Mesothelial cell of epicardium (in vitro differentiated cells): ENCODE results near the gene C6orf62. TPM values are rescaled to one million over a fixed set of nuclear protein-coding genes. Genes with fewer than 3 reads are reported as not detected.
A peak's percentile ranks its signal among the peaks of the same experiment; 100 is the strongest.
"Not testable (repeated sequence)": the region's sequence is repeated elsewhere in the genome, so short reads cannot be mapped to it uniquely, and the experiment has no call there.

Source experiments
- DNase-seq, 2 experiments: peaks; one replicate each; pipeline ENCODE4 v3.0.0; 2021; ENCODE audit warnings: low spot score in 2 of 2; ENCODE audit not compliant: unreplicated experiment in 2 of 2
- H3K27ac Mint-ChIP-seq: 2 replicates; pipeline ENCODE4 v1.8.0; 2021; ENCODE audit warnings: mixed read lengths
- H3K27me3 Mint-ChIP-seq: 2 replicates; pipeline ENCODE4 v1.8.0; 2021; ENCODE audit warnings: low read depth, mixed read lengths
- H3K36me3 Mint-ChIP-seq: 2 replicates; pipeline ENCODE4 v1.8.0; 2021; ENCODE audit warnings: mixed read lengths
- H3K4me1 Mint-ChIP-seq: 2 replicates; pipeline ENCODE4 v1.8.0; 2021; ENCODE audit warnings: mixed read lengths
- H3K4me3 Mint-ChIP-seq: 2 replicates; pipeline ENCODE4 v1.8.0; 2021; ENCODE audit warnings: mild to moderate bottlenecking, moderate library complexity, mixed read lengths
- H3K9me3 Mint-ChIP-seq: 2 replicates; pipeline ENCODE4 v1.8.0; 2021; ENCODE audit warnings: mixed read lengths
- total RNA-seq: library from RNA; stranded (reverse); gene quantifications from 3 replicates; pipeline ENCODE4 v1.2.1, GENCODE V29; 2021
- TF ChIP-seq, protein P1 (sequence below): fragments of 200-600 bp; sonication (generic); IDR thresholded peaks from one replicate; pipeline ENCODE4 v1.5.0; 2021; ENCODE audit warnings: antibody characterized with exemption; ENCODE audit not compliant: unreplicated experiment

Gene C6orf62
- total RNA-seq, 1 donor from 2014 or later = 61.9 TPM

DNA sequence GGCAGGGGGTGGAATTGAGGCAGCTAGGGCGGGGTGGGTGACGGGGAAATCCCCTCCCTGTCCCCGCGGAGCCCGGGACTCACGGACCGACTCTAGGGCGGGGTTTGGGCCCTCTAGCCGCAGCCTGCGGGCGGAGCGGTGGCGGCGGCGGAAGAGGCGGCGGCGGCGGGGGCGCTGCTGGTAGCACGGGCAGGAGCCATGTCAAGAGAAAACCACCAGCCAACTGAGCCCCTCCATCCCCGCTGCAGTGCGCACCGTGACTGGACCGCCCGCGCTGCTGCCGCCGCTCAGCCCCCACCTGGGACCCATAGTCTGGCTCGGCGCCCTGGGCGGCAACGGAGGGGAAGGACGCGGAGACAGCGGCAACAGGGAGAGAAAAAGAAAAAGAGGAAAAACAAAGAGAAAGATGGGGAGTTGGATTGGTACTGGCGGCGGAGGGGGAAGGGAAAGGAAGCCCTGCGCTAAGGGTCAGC, 1.2 kb upstream of the C6orf62 start:
- H3K4me3 Mint-ChIP-seq = peak overlapping the region; percentile 98
- TF ChIP-seq, protein P1, sequence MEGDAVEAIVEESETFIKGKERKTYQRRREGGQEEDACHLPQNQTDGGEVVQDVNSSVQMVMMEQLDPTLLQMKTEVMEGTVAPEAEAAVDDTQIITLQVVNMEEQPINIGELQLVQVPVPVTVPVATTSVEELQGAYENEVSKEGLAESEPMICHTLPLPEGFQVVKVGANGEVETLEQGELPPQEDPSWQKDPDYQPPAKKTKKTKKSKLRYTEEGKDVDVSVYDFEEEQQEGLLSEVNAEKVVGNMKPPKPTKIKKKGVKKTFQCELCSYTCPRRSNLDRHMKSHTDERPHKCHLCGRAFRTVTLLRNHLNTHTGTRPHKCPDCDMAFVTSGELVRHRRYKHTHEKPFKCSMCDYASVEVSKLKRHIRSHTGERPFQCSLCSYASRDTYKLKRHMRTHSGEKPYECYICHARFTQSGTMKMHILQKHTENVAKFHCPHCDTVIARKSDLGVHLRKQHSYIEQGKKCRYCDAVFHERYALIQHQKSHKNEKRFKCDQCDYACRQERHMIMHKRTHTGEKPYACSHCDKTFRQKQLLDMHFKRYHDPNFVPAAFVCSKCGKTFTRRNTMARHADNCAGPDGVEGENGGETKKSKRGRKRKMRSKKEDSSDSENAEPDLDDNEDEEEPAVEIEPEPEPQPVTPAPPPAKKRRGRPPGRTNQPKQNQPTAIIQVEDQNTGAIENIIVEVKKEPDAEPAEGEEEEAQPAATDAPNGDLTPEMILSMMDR = no peak
- H3K36me3 Mint-ChIP-seq = peaks cover 12% of the 10 kb centered on the region
- no peaks in the 10 kb centered on the region for H3K9me3 Mint-ChIP-seq
- peak; percentile 29 to 64 for DNase-seq
- peak overlapping the region; percentile 100 for H3K27ac Mint-ChIP-seq
- no peaks in the 10 kb centered on the region for H3K27me3 Mint-ChIP-seq
- H3K4me1 Mint-ChIP-seq = peaks cover 37% of the 10 kb centered on the region

DNA sequence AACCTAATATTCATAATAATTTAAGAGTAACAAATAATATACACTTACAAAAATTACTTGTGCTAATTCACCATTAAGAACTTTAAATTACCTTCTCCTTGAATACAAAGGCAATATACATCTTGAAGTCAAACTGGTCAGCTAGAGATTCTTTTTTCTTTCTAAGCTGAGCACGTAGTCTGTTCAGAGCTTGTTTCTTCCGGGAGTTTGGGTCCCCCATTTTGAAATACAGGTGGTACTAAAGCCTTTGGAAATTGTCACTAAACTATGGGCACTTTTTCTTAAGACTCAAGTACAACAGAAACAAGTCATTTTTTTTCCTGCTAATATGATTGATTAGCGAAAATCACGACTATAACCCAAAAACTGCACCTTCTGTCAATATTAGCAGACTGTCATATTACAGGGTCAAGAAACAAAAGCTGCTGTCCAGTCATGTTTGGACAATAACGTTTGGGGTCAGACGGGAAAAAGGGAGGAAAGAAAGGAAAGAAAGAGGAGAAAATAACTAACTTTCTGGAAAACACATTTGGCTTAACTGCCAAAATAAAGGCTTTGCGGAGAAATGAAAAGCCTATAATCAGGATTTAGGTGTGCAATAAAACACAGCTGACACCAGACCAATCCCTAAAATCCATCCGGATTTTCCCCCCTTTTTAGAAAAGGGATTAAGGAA, 367 bp downstream of the C6orf62 start:
- peak overlapping the region; percentile 100 for H3K27ac Mint-ChIP-seq
- peaks cover 20% of the 10 kb centered on the region for H3K36me3 Mint-ChIP-seq
- TF ChIP-seq, protein P1 = no peak
- H3K4me1 Mint-ChIP-seq = peaks cover 40% of the 10 kb centered on the region
- no peak for DNase-seq
- peak overlapping the region; percentile 98 for H3K4me3 Mint-ChIP-seq
- H3K27me3 Mint-ChIP-seq = no peaks in the 10 kb centered on the region
- no peaks in the 10 kb centered on the region for H3K9me3 Mint-ChIP-seq

DNA sequence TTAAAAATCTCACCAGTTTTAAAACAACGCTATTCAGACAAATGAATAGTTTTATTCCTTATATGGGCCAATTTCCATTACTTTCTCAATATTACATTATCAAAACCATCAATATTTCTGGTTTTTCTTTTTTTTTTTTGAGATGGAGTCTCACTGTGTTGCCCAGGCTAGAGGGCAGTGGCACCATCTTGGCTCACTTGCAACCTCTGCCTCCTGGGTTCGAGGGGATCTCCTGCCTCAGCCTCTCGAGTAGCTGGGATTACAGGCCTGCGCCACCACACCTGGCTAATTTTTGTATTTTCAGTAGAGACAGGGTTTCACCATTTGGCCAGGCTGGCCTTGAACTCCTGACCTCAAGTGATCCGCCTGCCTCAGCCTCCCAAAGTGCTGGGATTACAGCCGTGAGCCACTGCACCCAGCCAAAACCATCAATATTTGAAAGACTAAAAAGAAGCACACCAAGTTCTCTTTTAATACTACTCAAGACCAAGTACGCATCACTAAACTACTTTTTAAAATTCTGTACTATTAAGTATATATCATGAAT, 2.3 kb downstream of the C6orf62 start:
- Mint-ChIP-seq H3K4me1 (peaks cover 37% of the 10 kb centered on the region), H3K27ac (peak overlapping the region; percentile 15), H3K4me3 (peak overlapping the region; percentile 98), H3K36me3 (peaks cover 29% of the 10 kb centered on the region)
- H3K27me3 Mint-ChIP-seq, H3K9me3 Mint-ChIP-seq, DNase-seq: not testable (repeated sequence)

DNA sequence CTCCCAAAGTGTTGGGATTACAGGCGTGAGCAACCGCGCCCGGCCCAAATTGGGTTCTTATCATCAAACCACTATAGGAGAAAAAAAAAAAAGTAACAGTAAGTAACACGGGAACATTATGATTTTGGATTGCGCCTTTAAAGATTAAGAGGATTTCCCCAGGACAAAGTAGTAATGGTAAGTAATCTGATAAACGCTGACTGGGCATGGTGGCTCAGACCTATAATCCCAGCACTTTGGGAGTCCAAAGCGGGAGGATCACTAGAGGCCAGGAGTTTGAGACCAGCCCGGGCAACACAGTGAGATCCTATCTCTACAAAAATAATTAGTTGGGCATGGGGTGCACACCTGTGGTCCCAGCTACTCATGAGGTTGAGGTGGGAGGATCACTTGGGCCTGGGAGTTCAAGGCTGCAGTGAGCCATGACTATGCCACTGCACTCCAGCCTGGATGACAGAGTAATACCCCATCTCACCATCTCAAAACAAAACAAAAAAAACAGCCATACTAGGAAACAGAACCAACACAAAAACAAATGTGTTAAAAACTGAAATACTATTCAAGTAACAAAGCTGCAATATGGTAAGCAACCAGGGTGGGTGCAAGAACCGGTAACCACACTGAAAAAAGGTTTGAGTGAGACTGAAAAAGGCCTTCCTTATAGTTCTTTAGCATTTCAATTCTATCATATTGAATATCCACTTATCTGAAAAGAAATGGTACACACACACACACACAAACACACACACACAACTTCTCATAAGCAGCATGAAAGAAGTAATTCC, 8.2 kb downstream of the C6orf62 start:
- DNase-seq = no peak
- H3K27me3 Mint-ChIP-seq = no peaks in the 10 kb centered on the region
- no peak overlapping the region for H3K4me3 Mint-ChIP-seq
- no peaks in the 10 kb centered on the region for H3K9me3 Mint-ChIP-seq
- TF ChIP-seq, protein P1 = no peak
- H3K4me1 Mint-ChIP-seq = peaks cover 3% of the 10 kb centered on the region
- H3K36me3 Mint-ChIP-seq = peaks cover 57% of the 10 kb centered on the region
- H3K27ac Mint-ChIP-seq = no peak overlapping the region

DNA sequence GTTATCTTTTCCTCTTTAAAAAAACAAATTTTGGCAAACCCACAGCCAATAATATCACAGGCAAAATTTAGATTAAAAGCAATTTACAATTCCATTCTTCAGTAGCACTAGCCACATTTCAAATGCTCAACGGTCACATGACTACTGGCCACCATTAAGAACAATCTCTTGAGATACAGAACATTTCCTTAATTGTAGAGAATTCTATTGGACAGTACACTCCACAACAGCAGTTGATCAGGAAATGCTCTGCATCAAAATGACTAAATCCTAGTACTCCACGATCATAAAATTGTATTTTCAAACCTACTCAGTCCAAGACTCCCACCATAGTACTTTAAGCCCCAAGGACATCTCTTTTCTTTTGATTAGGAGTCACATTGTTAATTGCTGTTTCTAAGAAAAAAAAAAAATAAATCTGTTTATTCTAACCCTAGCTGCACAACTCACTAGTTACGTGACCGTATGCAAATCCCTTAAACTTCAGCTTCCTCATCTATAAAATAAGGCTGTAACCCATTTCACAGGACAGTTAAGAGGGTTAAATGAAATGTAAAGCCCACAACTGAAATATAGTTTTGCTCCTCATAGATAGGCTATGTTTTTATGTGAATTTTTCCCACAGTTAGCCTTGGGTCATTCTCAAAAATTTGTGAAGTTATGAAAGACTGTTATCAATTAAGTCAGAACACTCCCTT, 9.8 kb downstream of the C6orf62 start:
- Mint-ChIP-seq H3K4me1 (peaks cover 3% of the 10 kb centered on the region), H3K27me3 (no peaks in the 10 kb centered on the region), H3K36me3 (peaks cover 54% of the 10 kb centered on the region), H3K9me3 (no peaks in the 10 kb centered on the region), H3K27ac (no peak overlapping the region), H3K4me3 (no peak overlapping the region)
- DNase-seq = no peak
- TF ChIP-seq, protein P1 = no peak
